Aorta (tissue), 5 donors: Measurements from ENCODE around the gene C6orf136. TPM values are rescaled to one million over a fixed set of nuclear protein-coding genes. Genes with fewer than 3 reads are reported as not detected.

Experiments
- ATAC-seq: fragments of 200-7000 bp; cut with Tn5 transposase; one replicate; pipeline ENCODE4 v1.9.1; 2022; ENCODE audit warnings: moderate library complexity; ENCODE audit not compliant: low FRiP score
- DNase-seq, 2 donors: peaks; one replicate each; pipeline ENCODE4 v3.0.0-alpha.2; 2020
- H3K27ac ChIP-seq, 2 donors: one replicate each; pipeline ENCODE4 v1.5.1; 2013; ENCODE audit warnings: low read length in 2 of 2, mild to moderate bottlenecking in 2 of 2, moderate library complexity in 2 of 2, control low read depth in 1 of 2, inconsistent platforms in 1 of 2, low read depth in 1 of 2
- H3K27me3 ChIP-seq, 2 donors: one replicate each; pipeline ENCODE4 v1.6.1; 2013; ENCODE audit warnings: control low read depth in 1 of 2, low read length in 1 of 2, mild to moderate bottlenecking in 1 of 2, moderate library complexity in 1 of 2; ENCODE audit not compliant: insufficient read depth in 2 of 2, control insufficient read depth in 1 of 2
- H3K36me3 ChIP-seq, 2 donors: one replicate each; pipeline ENCODE4 v1.6.1; 2013; ENCODE audit warnings: control low read depth in 1 of 2, low read length in 1 of 2, mild to moderate bottlenecking in 1 of 2; ENCODE audit not compliant: insufficient read depth in 2 of 2, control insufficient read depth in 1 of 2
- H3K4me1 ChIP-seq, 2 donors: one replicate each; pipeline ENCODE4 v1.6.1; 2013; ENCODE audit warnings: low read length in 2 of 2, control low read depth in 1 of 2, mild to moderate bottlenecking in 1 of 2, moderate library complexity in 1 of 2; ENCODE audit not compliant: insufficient read depth in 2 of 2, control insufficient read depth in 1 of 2
- H3K4me3 ChIP-seq, 2 donors: one replicate each; pipeline ENCODE4 v1.5.1; 2013; ENCODE audit warnings: low read length in 2 of 2, control low read depth in 1 of 2, mild to moderate bottlenecking in 1 of 2
- H3K9me3 ChIP-seq: one replicate; pipeline ENCODE4 v1.6.1; 2013; ENCODE audit warnings: mild to moderate bottlenecking, low read length; ENCODE audit not compliant: control insufficient read depth
- WGBS, 2 donors: extraction: QIAGEN DNeasy Blood & Tissue Kit; methylation state at CpG; one replicate each; pipeline ENCODE4 v1.1.7; 2013; 5-methylcytosine and 5-hydroxymethylcytosine counted together
- intact Hi-C, 2 donors: fragments of 100-400 bp; cut with DNase I; formaldehyde crosslinking; loops; one replicate each; pipeline versions ENCODE4 v1.14.2 to v1.15.0; 2022
- polyA plus RNA-seq, 2 donors: library from polyadenylated mRNA; stranded (reverse); fragments of 200-250 nt; gene quantifications; one replicate each; pipeline ENCODE4 v1.2.3, GENCODE V29; 2013
- total RNA-seq, 2 donors: library from RNA; stranded (reverse); fragmentation: NEBNext Ultra II Directional; extraction: Animal tissue kit (Norgen Biotek cat#: 25700); gene quantifications; one replicate each; pipeline ENCODE4 v1.2.1, GENCODE V29; 2021
- donor health status: healthy with polysubstance abuse.
- donor health status: Bipolar disorder and iron deficiency.
- donor health status: DM: no; HTN: no; CAD: no.
- donor health status: DM: no; HTN: no; CAD: no.
- donor health status: DM: yes; HTN: yes; CAD: no.

C6orf136 gene
- total and polyA plus RNA-seq, 4 donors = 9.7 to 21.0 (median 19.4) TPM

DNA sequence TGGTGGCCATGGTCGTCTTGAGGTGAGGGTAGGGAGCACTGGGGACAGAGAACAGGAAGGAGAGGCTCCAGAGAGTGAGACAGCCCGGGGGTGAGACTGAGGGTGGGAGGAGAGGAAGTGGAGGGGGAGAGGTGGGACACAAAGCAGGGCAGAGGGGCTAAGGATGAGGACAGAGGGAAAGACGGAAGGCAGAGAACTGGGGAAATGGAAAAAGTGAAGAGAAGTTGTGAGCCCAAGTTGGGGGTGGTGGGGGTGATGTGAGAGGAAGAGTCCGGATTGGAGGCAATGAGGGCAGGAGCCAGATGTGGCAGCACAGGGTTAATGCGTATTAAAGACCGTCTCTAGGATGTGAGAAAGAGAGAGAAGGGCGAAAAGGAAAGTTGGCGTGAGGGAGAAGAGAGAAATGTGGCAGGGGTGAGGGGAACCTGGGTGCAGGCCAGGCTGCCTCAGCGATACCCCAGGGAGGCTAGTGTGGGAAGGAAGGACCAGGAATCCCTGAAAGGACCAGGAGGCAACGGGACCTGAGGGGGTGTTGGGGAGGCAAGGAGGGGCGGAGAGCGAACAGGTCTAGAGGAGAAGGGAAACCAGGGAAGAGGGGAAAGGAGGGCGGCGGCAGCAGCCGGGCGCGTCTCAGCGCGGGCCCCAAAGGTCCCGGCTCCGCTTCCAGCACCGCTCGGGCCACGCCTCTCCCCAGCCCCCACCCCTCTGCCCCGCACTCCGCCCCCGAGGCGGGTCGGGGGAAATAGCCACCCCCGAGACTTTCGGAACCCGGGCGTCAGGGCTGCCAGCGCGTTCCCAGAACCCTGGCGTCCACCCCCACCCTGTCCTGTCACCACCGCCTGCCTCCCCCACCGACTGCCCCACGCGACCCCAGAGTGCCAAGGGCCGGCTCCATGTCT lies 39.3 kb downstream of the C6orf136 start, which contains the start of gene PPP1R18:
Gene PPP1R18, minus strand, starts transcription at position 637 of the 899 bp plus-strand sequence. Its CDS starts 627 bp downstream, at position 10.
- Histone ChIP-seq H3K4me3 (peak within 1 kb of the TSS; percentile 72 to 82), H3K9me3 (no peaks in the 10 kb centered on the region), H3K36me3 (no peaks in the 10 kb centered on the region), H3K27me3 (no peaks in the 10 kb centered on the region), H3K27ac (peak within 1 kb of the TSS; percentile 80 to 94), H3K4me1 (no peaks in the 10 kb centered on the region)
- intact Hi-C loops = loop anchor here (2.0 kb wide), 2 partner anchors 35 to 69 kb away; partner anchors contain the start of genes MRPS18B (in 1 of the 2), PPP1R10 (in 1 of the 2) and TUBB (in 1 of the 2)
- ATAC-seq (peak; percentile 78), DNase-seq (peak; percentile 95 to 96)
- 1% methylated on average over 27 to 41 of the region's 41 CpGs for WGBS, 2 donors

- Histone ChIP-seq H3K27me3 (no peaks in the 10 kb centered on the region), H3K4me1 (no peaks in the 10 kb centered on the region), H3K4me3 (peak overlapping the region; percentile 72 to 82), H3K36me3 (no peaks in the 10 kb centered on the region), H3K9me3 (no peaks in the 10 kb centered on the region), H3K27ac (peak overlapping the region; percentile 24 to 94)
- peak; percentile 84 for ATAC-seq
- intact Hi-C loops = loop anchor here (1.0 to 2.0 kb wide), 3 partner anchors 30 to 70 kb away; partner anchors contain the start of genes MDC1 (in 1 of the 2), MRPS18B (in 1 of the 2), PPP1R10 (in 1 of the 2) and TUBB (in 1 of the 2)
- WGBS, 2 donors = 0 to 1% methylated on average over 35 to 52 of the region's 52 CpGs
- peak; percentile 98 to 99 for DNase-seq
These were observed 40.1 kb downstream of the C6orf136 start for GRCh38 chr6:30686908-30687658.

DNA sequence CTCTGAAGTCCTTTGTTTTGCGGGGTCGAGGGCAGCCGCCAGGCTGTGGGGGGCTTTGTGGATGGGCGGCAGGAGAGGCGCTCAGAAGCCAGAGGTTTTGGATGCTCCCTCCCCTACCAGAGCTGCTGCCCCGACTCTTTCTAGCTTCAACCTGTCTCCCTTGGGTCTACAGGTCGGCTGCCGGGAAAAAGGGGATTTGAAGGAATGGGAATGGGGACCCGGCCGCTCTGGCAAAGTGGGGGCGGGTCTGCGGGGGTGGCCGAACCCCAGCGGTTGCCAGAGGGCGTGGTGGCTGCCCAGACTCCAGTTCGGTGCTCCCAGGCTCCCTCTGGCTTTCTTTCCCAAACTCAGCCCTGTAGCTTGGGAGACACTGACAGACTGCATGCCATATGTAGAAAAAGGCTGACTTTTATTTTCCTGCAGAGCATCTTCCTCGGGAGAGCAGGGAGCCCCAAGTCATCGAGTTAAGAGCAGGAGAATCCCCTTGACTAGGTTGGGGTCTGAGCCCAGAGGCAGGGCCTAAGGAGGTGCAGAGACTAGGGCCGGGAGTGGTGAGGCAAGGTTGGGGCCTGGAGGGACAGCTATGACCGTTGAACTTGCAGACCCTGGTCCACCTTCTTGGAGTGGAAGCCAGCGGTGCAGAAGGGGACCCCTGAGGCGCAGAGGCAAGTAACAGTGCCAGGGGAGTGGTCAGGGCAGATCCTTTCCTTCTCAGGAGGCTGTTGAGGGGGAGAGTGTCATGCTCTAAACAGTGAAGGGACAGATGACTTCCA lies 40.9 kb downstream of the C6orf136 start:
- peak overlapping the region; percentile 11 to 82 for H3K4me3 ChIP-seq
- intact Hi-C loops = loop anchor here (1.0 to 2.0 kb wide), 3 partner anchors 29 to 71 kb away; partner anchors contain the start of genes MDC1 (in 1 of the 2), MRPS18B (in 1 of the 2), PPP1R10 (in 1 of the 2) and TUBB (in 1 of the 2)
- no peaks in the 10 kb centered on the region for H3K36me3 ChIP-seq
- no peaks in the 10 kb centered on the region for H3K27me3 ChIP-seq
- WGBS, 2 donors = 8 to 10% methylated on average over 22 of the region's 22 CpGs
- H3K9me3 ChIP-seq = no peaks in the 10 kb centered on the region
- peak; percentile 75 to 83 for DNase-seq
- no peak for ATAC-seq
- H3K4me1 ChIP-seq = no peaks in the 10 kb centered on the region
- peak overlapping the region in 1 of 2 donors; percentile 80 for H3K27ac ChIP-seq

DNA sequence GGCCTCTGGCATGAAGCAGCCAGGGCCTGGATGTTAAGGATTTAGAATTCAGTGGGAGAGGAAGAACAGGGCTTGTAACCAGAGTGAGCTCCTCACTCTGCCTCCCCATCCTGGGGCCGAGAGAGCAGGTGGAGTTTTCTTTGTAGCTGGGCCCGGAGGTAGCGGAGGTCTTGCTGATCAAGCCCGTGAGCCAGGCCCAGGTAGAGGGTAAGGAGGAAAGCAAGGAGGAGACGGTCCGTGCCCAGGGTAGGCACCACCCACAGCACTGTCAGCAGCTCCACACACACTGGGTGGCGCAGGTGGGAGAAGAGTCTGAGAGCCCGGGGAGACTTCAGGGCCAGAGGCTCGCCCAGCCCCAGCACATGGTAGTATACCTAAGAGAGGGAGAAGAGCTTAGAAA lies 41.6 kb downstream of the C6orf136 start:
- Histone ChIP-seq H3K36me3 (no peaks in the 10 kb centered on the region), H3K27me3 (no peaks in the 10 kb centered on the region), H3K9me3 (no peaks in the 10 kb centered on the region), H3K27ac (peak overlapping the region in 1 of 2 donors; percentile 49), H3K4me1 (no peaks in the 10 kb centered on the region), H3K4me3 (no peak overlapping the region)
- DNase-seq (peak; percentile 39 to 45), ATAC-seq (no peak)
- intact Hi-C loops = no loop called here
- WGBS, 2 donors = 80 to 87% methylated on average over 9 of the region's 9 CpGs

- Histone ChIP-seq H3K36me3 (no peaks in the 10 kb centered on the region), H3K27me3 (no peaks in the 10 kb centered on the region), H3K27ac (peak overlapping the region in 1 of 2 donors; percentile 0), H3K4me3 (no peak overlapping the region), H3K9me3 (no peaks in the 10 kb centered on the region), H3K4me1 (no peaks in the 10 kb centered on the region)
- ATAC-seq = no peak
- intact Hi-C loops = no loop called here
- 86 to 87% methylated on average over 11 of the region's 11 CpGs for WGBS, 2 donors
- DNase-seq = peak; percentile 39 to 60
These were observed 42.3 kb downstream of the C6orf136 start for GRCh38 chr6:30689022-30689865.

- ATAC-seq = no peak
- WGBS, 2 donors = 16 to 21% methylated on average over 4 of the region's 4 CpGs
- H3K36me3 ChIP-seq = no peaks in the 10 kb centered on the region
- no peaks in the 10 kb centered on the region for H3K4me1 ChIP-seq
- H3K27ac ChIP-seq = peak overlapping the region in 1 of 2 donors; percentile 93
- H3K4me3 ChIP-seq = no peak overlapping the region
- H3K27me3 ChIP-seq = no peaks in the 10 kb centered on the region
- peak; percentile 40 to 69 for DNase-seq
- H3K9me3 ChIP-seq = no peaks in the 10 kb centered on the region
- intact Hi-C loops = no loop called here
These were observed 43.1 kb downstream of the C6orf136 start for GRCh38 chr6:30689985-30690384.

DNA sequence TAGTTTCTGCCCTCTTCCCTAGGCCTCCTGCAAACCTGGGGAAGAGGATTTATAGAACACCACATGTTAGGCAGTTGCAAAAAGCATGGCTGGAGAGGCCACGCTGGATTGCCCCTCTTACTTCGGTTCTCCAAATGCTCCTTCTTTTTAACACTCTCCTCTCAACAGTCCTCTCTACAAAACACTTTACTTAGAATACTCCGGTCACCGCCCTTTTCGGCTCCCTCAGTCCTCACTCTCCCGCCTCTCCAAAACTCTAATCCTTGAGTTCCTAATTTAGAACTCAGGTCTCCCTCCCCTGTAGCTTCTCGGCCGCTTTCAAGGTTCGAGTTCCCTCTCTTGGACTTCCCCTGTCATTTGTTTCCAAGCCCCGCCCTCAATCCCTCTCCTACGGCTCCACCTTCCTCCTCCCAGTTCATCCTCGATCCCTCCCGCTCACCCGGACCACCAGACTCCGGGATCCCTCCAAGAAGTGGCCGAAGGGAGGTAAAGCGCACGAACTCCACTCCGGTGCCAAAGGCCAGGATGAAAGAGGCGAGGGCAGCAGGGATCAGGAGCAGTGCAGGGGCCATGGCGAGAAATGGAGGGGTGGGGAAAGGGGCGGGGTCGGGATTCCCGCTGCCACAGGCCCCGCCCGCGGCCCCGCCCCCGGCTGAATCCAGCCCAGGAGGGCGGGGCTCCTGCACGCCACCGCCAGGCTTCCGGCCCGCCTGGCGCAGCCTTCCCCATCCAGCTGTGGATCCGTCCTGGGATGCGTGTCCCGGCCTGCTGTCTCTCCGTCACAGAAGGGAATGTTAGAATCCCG lies 43.7 kb downstream of the C6orf136 start, which contains the start of gene NRM:
Gene NRM, minus strand, starts transcription at position 582 of the 805 bp plus-strand sequence. Its CDS starts 10 bp downstream, at position 572.
- Histone ChIP-seq H3K36me3 (no peaks in the 10 kb centered on the region), H3K27me3 (no peaks in the 10 kb centered on the region), H3K4me3 (peak within 1 kb of the TSS; percentile 50 to 69), H3K9me3 (no peaks in the 10 kb centered on the region), H3K4me1 (no peaks in the 10 kb centered on the region), H3K27ac (peak within 1 kb of the TSS in 1 of 2 donors; percentile 93)
- ATAC-seq (peak; percentile 76), DNase-seq (peak; percentile 91 to 95)
- intact Hi-C loops = no loop called here
- WGBS, 2 donors = 0 to 1% methylated on average over 40 of the region's 40 CpGs
